H1 (cell line): ENCODE data around the gene KLF2. TPM values are rescaled to one million over a fixed set of nuclear protein-coding genes. Genes with fewer than 3 reads are reported as not detected.

Source experiments
- CTCF ChIA-PET: fragments of 300-600 bp; sonication (Branson Sonifier 250); formaldehyde crosslinking; loops from one replicate; lab custom pipeline; 2021; ENCODE audit not compliant: partially characterized antibody; lab: Charles Lee
- POLR2A ChIA-PET: fragments of 300-600 bp; sonication (Branson Sonifier 250); formaldehyde crosslinking; loops from one replicate; lab custom pipeline; 2021; ENCODE audit warnings: inconsistent platforms; ENCODE audit not compliant: partially characterized antibody; lab: Charles Lee
- DNase-seq, 2 experiments: peaks; one replicate each; pipeline versions ENCODE4 v3.0.0 to v3.0.0-alpha.2; 2010 to 2022; ENCODE audit warnings: low spot score in 2 of 2, low read depth in 1 of 2, mixed read lengths in 1 of 2
- FAIRE-seq: peaks from 2 replicates; lab custom pipeline; 2011; peaks lifted over from hg19 to GRCh38; lab: Jason Lieb, UNC
- H2AFZ ChIP-seq: 2 replicates; pipeline ENCODE4 v1.8.1; 2012; ENCODE audit warnings: low read length, inconsistent platforms
- H2AK5ac ChIP-seq: 2 replicates; pipeline ENCODE4 v1.6.1; 2013; ENCODE audit warnings: low read depth, low read length
- H2BK120ac ChIP-seq: replicated peaks from 2 replicates; pipeline ENCODE3; 2013; ENCODE audit warnings: low read depth, low read length, inconsistent platforms
- H2BK12ac ChIP-seq: 2 replicates; pipeline ENCODE4 v1.6.1; 2013; ENCODE audit warnings: low read depth, low read length
- H2BK15ac ChIP-seq: 2 replicates; pipeline ENCODE4 v1.6.1; 2013; ENCODE audit warnings: low read length
- H2BK20ac ChIP-seq: 2 replicates; pipeline ENCODE4 v1.6.1; 2013; ENCODE audit warnings: low read length
- H2BK5ac ChIP-seq: 2 replicates; pipeline ENCODE4 v1.6.1; 2013; ENCODE audit warnings: low read depth, low read length
- H3K14ac ChIP-seq: 2 replicates; pipeline ENCODE4 v1.6.1; 2013; ENCODE audit warnings: inconsistent platforms; ENCODE audit not compliant: insufficient read length
- H3K18ac ChIP-seq: 2 replicates; pipeline ENCODE4 v1.6.1; 2013; ENCODE audit warnings: low read length; ENCODE audit errors: extremely low read depth
- H3K23ac ChIP-seq: 2 replicates; pipeline ENCODE4 v1.6.1; 2013; ENCODE audit warnings: inconsistent platforms; ENCODE audit not compliant: insufficient read length
- H3K23me2 ChIP-seq: 2 replicates; pipeline ENCODE4 v1.6.1; 2013; ENCODE audit warnings: low read depth, low read length
- H3K27ac ChIP-seq: 2 replicates; pipeline ENCODE4 v1.6.1; 2011; ENCODE audit warnings: low read depth, low read length, inconsistent platforms
- H3K27me3 ChIP-seq, 4 experiments: replicated peaks in 1 of 4; 1 replicate in 1 of 4; 2 replicates in 3 of 4; pipeline versions ENCODE4 v1.6.1 to v1.8.1; 2011 to 2013; ENCODE audit warnings: low read length in 3 of 4, mild to moderate bottlenecking in 3 of 4, inconsistent platforms in 2 of 4, mixed read lengths in 2 of 4, moderate library complexity in 1 of 4; ENCODE audit not compliant: control insufficient read depth in 3 of 4, insufficient read depth in 3 of 4; ENCODE audit errors: extremely low read depth in 1 of 4
- H3K36me3 ChIP-seq, 4 experiments: 2 replicates each; pipeline versions ENCODE4 v1.6.1 to v1.8.1; 2011 to 2013; ENCODE audit warnings: mild to moderate bottlenecking in 4 of 4, low read length in 3 of 4, moderate library complexity in 2 of 4, control low read depth in 1 of 4, inconsistent platforms in 1 of 4; ENCODE audit not compliant: insufficient read depth in 4 of 4, control insufficient read depth in 2 of 4
- H3K4ac ChIP-seq: replicated peaks from 2 replicates; pipeline ENCODE3; 2013; ENCODE audit warnings: low read length, low read depth, mixed read lengths, inconsistent platforms; ENCODE audit not compliant: insufficient read length
- H3K4me1 ChIP-seq, 4 experiments: replicated peaks in 1 of 4; 1 replicate in 1 of 4; 2 replicates in 3 of 4; pipeline versions ENCODE4 v1.6.1 to v1.8.1; 2011 to 2013; ENCODE audit warnings: low read length in 3 of 4, inconsistent platforms in 2 of 4, mixed read lengths in 1 of 4; ENCODE audit not compliant: insufficient read depth in 4 of 4, control insufficient read depth in 3 of 4
- H3K4me2 ChIP-seq, 2 experiments: 2 replicates each; pipeline versions ENCODE4 v1.6.1 to v1.8.1; 2011 to 2013; ENCODE audit warnings: low read depth in 2 of 2, low read length in 2 of 2, control low read depth in 1 of 2, inconsistent platforms in 1 of 2, mild to moderate bottlenecking in 1 of 2; ENCODE audit not compliant: insufficient read depth in 1 of 2
- H3K4me3 ChIP-seq, 4 experiments: fragments of 200-600, 300-600 bp in 1 of 4; sonication (generic), shearing (Covaris generic), sonication (Bioruptor Twin) in 1 of 4; 2 replicates each; pipeline versions ENCODE4 v1.5.1 to v1.8.1; 2011 to 2016; ENCODE audit warnings: low read length in 4 of 4, low read depth in 3 of 4, control low read depth in 2 of 4, inconsistent platforms in 2 of 4, mild to moderate bottlenecking in 2 of 4, mixed read lengths in 1 of 4, moderate library complexity in 1 of 4; ENCODE audit not compliant: insufficient read depth in 2 of 4; ENCODE audit errors: extremely low read depth in 1 of 4
- H3K56ac ChIP-seq: replicated peaks from 2 replicates; pipeline ENCODE3; 2013; ENCODE audit warnings: low read depth, mild to moderate bottlenecking, mixed read lengths, low read length, inconsistent platforms; ENCODE audit not compliant: insufficient read length
- H3K79me1 ChIP-seq: 2 replicates; pipeline ENCODE4 v1.6.1; 2013; ENCODE audit warnings: low read depth, low read length, control low read depth
- H3K79me2 ChIP-seq, 2 experiments: 2 replicates each; pipeline versions ENCODE4 v1.6.1 to v1.8.1; 2012 to 2013; ENCODE audit warnings: low read length in 2 of 2, mild to moderate bottlenecking in 2 of 2, inconsistent platforms in 1 of 2; ENCODE audit not compliant: insufficient read depth in 2 of 2, control insufficient read depth in 1 of 2
- H3K9ac ChIP-seq, 4 experiments: replicated peaks in 1 of 4; 1 replicate in 1 of 4; 2 replicates in 3 of 4; pipeline versions ENCODE4 v1.6.1 to v1.8.1; 2011 to 2013; ENCODE audit warnings: low read depth in 3 of 4, low read length in 3 of 4, control low read depth in 2 of 4, mild to moderate bottlenecking in 2 of 4, moderate library complexity in 2 of 4, inconsistent platforms in 1 of 4; ENCODE audit errors: extremely low read depth in 1 of 4
- H3K9me3 ChIP-seq, 2 experiments: 2 replicates each; pipeline versions ENCODE4 v1.6.1 to v1.8.1; 2012 to 2013; ENCODE audit warnings: mild to moderate bottlenecking in 2 of 2, moderate library complexity in 2 of 2, control low read depth in 1 of 2, inconsistent platforms in 1 of 2, low read depth in 1 of 2, low read length in 1 of 2, mixed read lengths in 1 of 2; ENCODE audit not compliant: insufficient read depth in 2 of 2
- H4K20me1 ChIP-seq, 2 experiments: replicated peaks in 1 of 2; 2 replicates each; pipeline versions ENCODE3 to v1.8.1; 2011 to 2013; ENCODE audit warnings: inconsistent platforms in 2 of 2, low read length in 2 of 2, mild to moderate bottlenecking in 1 of 2; ENCODE audit not compliant: insufficient read depth in 2 of 2, control insufficient read depth in 1 of 2
- H4K5ac ChIP-seq: 2 replicates; pipeline ENCODE4 v1.6.1; 2013; ENCODE audit warnings: low read length, low read depth, mixed read lengths, inconsistent platforms; ENCODE audit not compliant: insufficient read length
- H4K8ac ChIP-seq: 2 replicates; pipeline ENCODE4 v1.8.0; 2013; ENCODE audit warnings: mild to moderate bottlenecking, moderate library complexity, low read length, inconsistent platforms; ENCODE audit not compliant: insufficient read depth; ENCODE audit errors: extremely low read depth
- H4K91ac ChIP-seq: replicated peaks from 2 replicates; pipeline ENCODE3; 2013; ENCODE audit warnings: low read length, mixed read lengths, inconsistent platforms; ENCODE audit not compliant: insufficient read length
- SIX5 ChIP-seq: IDR thresholded peaks from 2 replicates; pipeline ENCODE4 v1.6.1; 2011; ENCODE audit warnings: mild to moderate bottlenecking, low read depth, low read length
- TEAD4 ChIP-seq: IDR thresholded peaks from 2 replicates; pipeline ENCODE4 v1.6.1; 2012; ENCODE audit warnings: low read depth, low read length, inconsistent platforms, mixed read lengths
- WGBS, 2 experiments: shearing (Covaris generic) in 1 of 2; methylation state at CpG; one replicate each; pipeline versions ENCODE4 v1.1.6 to v1.1.7; 2013 to 2015; ENCODE audit warnings: low lambda C conversion rate in 2 of 2, mixed read lengths in 2 of 2, inconsistent platforms in 1 of 2, low coverage in 1 of 2, missing lambda C conversion rate in 1 of 2; ENCODE audit not compliant: insufficient replicate concordance in 2 of 2, insufficient coverage in 1 of 2, insufficient read length in 1 of 2; ENCODE audit errors: extremely low coverage in 1 of 2, missing lambda C conversion rate in 1 of 2; 5-methylcytosine and 5-hydroxymethylcytosine counted together
- polyA plus RNA-seq, 7 experiments: library from polyadenylated mRNA; depleted of rRNA in 3 of 7; stranded (reverse) in 5 of 7; unstranded in 2 of 7; fragments of >200 nt in 5 of 7; fragments of 200-250 nt in 2 of 7; gene quantifications; 1 replicate in 5 of 7; 2 replicates in 1 of 7; 4 replicates in 1 of 7; pipeline versions ENCODE4 v1.2.1 to v1.2.3, GENCODE V29; 2011 to 2013; ENCODE audit warnings: missing spikeins in 2 of 7, mixed read lengths in 2 of 7
- total RNA-seq: library from RNA; stranded (reverse); fragmentation: NEBNext Ultra II Directional; extraction: Animal tissue kit (Norgen Biotek cat#: 25700); gene quantifications from 2 replicates; pipeline ENCODE4 v1.2.1, GENCODE V29; 2021

KLF2 gene
- total and polyA plus RNA-seq, 2 of the 8 experiments (the other 6 are each of a cell fraction or from before 2014, with no cell fraction given) = 0.19 to 0.33 TPM

DNA sequence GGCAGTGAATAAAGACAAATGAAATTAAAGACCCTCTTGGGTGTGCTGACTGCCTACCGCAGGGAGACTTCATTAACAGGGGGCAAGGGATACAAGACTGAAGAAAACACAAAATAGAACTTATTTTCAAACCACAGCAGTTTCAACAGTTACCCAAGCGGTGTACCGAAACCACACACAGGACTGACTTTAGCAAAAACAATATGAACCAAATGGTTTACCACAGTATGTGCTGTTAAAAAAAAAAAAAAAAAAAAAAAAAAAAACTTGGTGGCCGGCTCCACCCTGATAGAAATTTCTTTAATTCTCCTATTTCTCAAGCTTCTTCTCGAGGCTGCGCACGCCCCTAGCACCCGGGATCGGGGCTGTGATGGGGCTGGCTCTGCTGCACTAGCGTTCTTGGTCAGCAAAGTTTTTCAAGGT, 42.6 kb downstream of the KLF2 start:
- Histone ChIP-seq H2BK120ac (no peak overlapping the region), H3K79me1 (peaks cover 6% of the 10 kb centered on the region), H3K79me2 (no peaks in the 10 kb centered on the region), H3K4me1 (peaks cover 0 to 6% (median 2%) of the 10 kb centered on the region in 4 experiments; a peak in 3 of 7 replicates)
- TF ChIP-seq TEAD4 = no peak
- TF ChIP-seq SIX5 = no peak
- TF ChIP-seq, all 59 proteins: peak for 0
- Histone ChIP-seq H3K36me3 (no peaks in the 10 kb centered on the region; a peak in 1 of 8 replicates), H3K23me2 (0 out of 2 replicates have a peak, but pooled peaks cover 7% of the 10 kb centered on the region), H3K18ac (no peak overlapping the region), H4K91ac (no peak overlapping the region), H3K27ac (no peak overlapping the region), H4K5ac (no peak overlapping the region), H4K20me1 (peaks cover 1 to 10% of the 10 kb centered on the region in 2 experiments), H3K9ac (no peak overlapping the region), H3K14ac (no peak overlapping the region), H2AFZ (no peak overlapping the region), H2BK20ac (no peak overlapping the region), H2BK15ac (no peak overlapping the region), H3K23ac (no peak overlapping the region), H3K4me3 (no peak overlapping the region), H2AK5ac (no peak overlapping the region), H2BK5ac (no peak overlapping the region), H3K9me3 (no peaks in the 10 kb centered on the region), H3K4ac (no peak overlapping the region), H2BK12ac (no peak overlapping the region), H3K27me3 (no peaks in the 10 kb centered on the region), H4K8ac (no peak overlapping the region), H3K56ac (no peak overlapping the region), H3K4me2 (no peak overlapping the region)
- CTCF ChIA-PET = interaction anchor here (0.9 to 6.0 kb wide), 6 partner anchors 10 to 121 kb away, joined by 3 to 37 read pairs (median 4); no protein-coding TSS in a partner anchor
- POLR2A ChIA-PET = interaction anchor here (0.8 to 1.2 kb wide), 2 partner anchors 20 to 105 kb away, joined by 3 read pairs; no protein-coding TSS in a partner anchor
- DNase-seq = no peak
- no peak for FAIRE-seq
- 92% methylated on average over 9 of the region's 10 CpGs; no CpG with 5 or more reads in 1 of the 2 experiments for WGBS, 2 experiments
